GF-D8 (cell line): Measurements from ENCODE around the gene ASB8.
"Not testable (repeated sequence)": the region's sequence is repeated elsewhere in the genome, so short reads cannot be mapped to it uniquely, and the experiment has no call there.

Experiments used
- DNase-seq: peaks from one replicate; lab custom pipeline; 2025; lab: John Stamatoyannopoulos, UW

ASB8 gene

GRCh38 chr12:48183091-48183875, 26.0 kb upstream of the ASB8 start, which contains the start of gene CCDC184:
CCDC184 (plus strand) TSS chr12:48183644; CDS start chr12:48184123, 479 bp downstream.
- no peak for DNase-seq

GRCh38 chr12:48182631-48183030, 25.3 kb upstream of the ASB8 start:
- DNase-seq: no peak

GRCh38 chr12:48180857-48181495, 23.7 kb upstream of the ASB8 start:
- DNase-seq: no peak

GRCh38 chr12:48180424-48180823, 23.1 kb upstream of the ASB8 start:
- no peak for DNase-seq

- DNase-seq: no peak
These were observed 22.2 kb upstream of the ASB8 start for GRCh38 chr12:48179466-48179865.

- DNase-seq: no peak
These were observed 20.7 kb upstream of the ASB8 start for GRCh38 chr12:48177982-48178381.

GRCh38 chr12:48176417-48176751, 19.1 kb upstream of the ASB8 start:
- no peak for DNase-seq

GRCh38 chr12:48175613-48176416, 18.5 kb upstream of the ASB8 start:
- no peak for DNase-seq

GRCh38 chr12:48169011-48169410, 11.7 kb upstream of the ASB8 start:
- no peak for DNase-seq

GRCh38 chr12:48165089-48165981, 8.0 kb upstream of the ASB8 start:
- DNase-seq: peak; percentile 26

- no peak for DNase-seq
These were observed 7.1 kb upstream of the ASB8 start for GRCh38 chr12:48164451-48164850.

GRCh38 chr12:48163150-48163747, 5.9 kb upstream of the ASB8 start:
- DNase-seq: no peak

- DNase-seq: peak; percentile 80
These were observed 3.5 kb upstream of the ASB8 start for GRCh38 chr12:48160807-48161206.

- DNase-seq: peak; percentile 53
These were observed 2.7 kb upstream of the ASB8 start for GRCh38 chr12:48160046-48160445.

- no peak for DNase-seq
These were observed 615 bp upstream of the ASB8 start for GRCh38 chr12:48157889-48158370.

- DNase-seq: no peak
These were observed 680 bp downstream of the ASB8 start for GRCh38 chr12:48156652-48157017.

- not testable (repeated sequence) for DNase-seq
These were observed 1.5 kb downstream of the ASB8 start for GRCh38 chr12:48155786-48156185.

GRCh38 chr12:48151103-48151771, 6.1 kb downstream of the ASB8 start:
- no peak for DNase-seq

- DNase-seq: no peak
These were observed 11.3 kb downstream of the ASB8 start for GRCh38 chr12:48145981-48146380.

- DNase-seq: no peak
These were observed 13.4 kb downstream of the ASB8 start for GRCh38 chr12:48143898-48144297.
